Measurements from ENCODE around the gene MTRR.

MTRR gene

GRCh38 chr5:7930011-7930410, 61.1 kb downstream of the MTRR start:
- no peak for DNase-seq (ENCODE audit: extremely low spot score, insufficient read length, low read depth)
- no peak for FAIRE-seq

- DNase-seq (ENCODE audit: extremely low spot score, insufficient read length, low read depth) (no peak), FAIRE-seq (no peak)
These were observed 72.7 kb downstream of the MTRR start for GRCh38 chr5:7941692-7942091.

- FAIRE-seq (no peak), DNase-seq (ENCODE audit: extremely low spot score, insufficient read length, low read depth) (no peak)
These were observed 78.4 kb downstream of the MTRR start for GRCh38 chr5:7947301-7947700.

Data from GM18507 (cell line).